H9 (cell line): ENCODE results near the gene EFCAB11. TPM values are rescaled to one million over a fixed set of nuclear protein-coding genes. Genes with fewer than 3 reads are reported as not detected.

Source experiments
- DNase-seq: peaks from one replicate; pipeline ENCODE4 v3.0.0-alpha.2; 2017
- H2AFZ ChIP-seq: one replicate; pipeline ENCODE4 v1.6.1; 2013; ENCODE audit warnings: mild to moderate bottlenecking, low read length, control low read depth, moderate library complexity
- H2AK5ac ChIP-seq: 2 replicates; pipeline ENCODE4 v1.6.1; 2013; ENCODE audit warnings: low read length, control low read depth, mixed read lengths; ENCODE audit not compliant: insufficient read length
- H2BK120ac ChIP-seq: one replicate; pipeline ENCODE4 v1.6.1; 2013; ENCODE audit warnings: low read depth, mild to moderate bottlenecking, low read length, control low read depth, inconsistent platforms; ENCODE audit not compliant: poor library complexity, severe bottlenecking
- H2BK12ac ChIP-seq: 2 replicates; pipeline ENCODE4 v1.6.1; 2013; ENCODE audit warnings: low read length, control low read depth, mixed read lengths, low read depth; ENCODE audit not compliant: insufficient read length
- H2BK15ac ChIP-seq: 2 replicates; pipeline ENCODE4 v1.6.1; 2013; ENCODE audit warnings: low read depth, low read length, control low read depth
- H2BK20ac ChIP-seq: one replicate; pipeline ENCODE4 v1.6.1; 2013; ENCODE audit warnings: low read depth, mild to moderate bottlenecking, low read length, control low read depth, inconsistent platforms; ENCODE audit not compliant: poor library complexity, severe bottlenecking
- H2BK5ac ChIP-seq: 2 replicates; pipeline ENCODE4 v1.6.1; 2013; ENCODE audit warnings: low read length, control low read depth, mixed read lengths; ENCODE audit not compliant: insufficient read length
- H3K14ac ChIP-seq: 2 replicates; pipeline ENCODE4 v1.6.1; 2013; ENCODE audit warnings: low read length, control low read depth; ENCODE audit not compliant: insufficient read depth
- H3K18ac ChIP-seq: 2 replicates; pipeline ENCODE4 v1.6.1; 2013; ENCODE audit warnings: low read depth, mild to moderate bottlenecking, mixed read lengths, low read length, control low read depth; ENCODE audit not compliant: insufficient read length
- H3K23ac ChIP-seq: 2 replicates; pipeline ENCODE4 v1.6.1; 2013; ENCODE audit warnings: low read length, control low read depth, mixed read lengths, low read depth; ENCODE audit not compliant: insufficient read length
- H3K23me2 ChIP-seq: 2 replicates; pipeline ENCODE4 v1.6.1; 2013; ENCODE audit warnings: low read depth, mild to moderate bottlenecking, mixed read lengths, low read length, control low read depth; ENCODE audit not compliant: insufficient read length, poor library complexity, severe bottlenecking
- H3K27ac ChIP-seq: 2 replicates; pipeline ENCODE4 v1.5.1; 2013; ENCODE audit warnings: low read length, control low read depth, mixed read lengths, low read depth; ENCODE audit not compliant: insufficient read length
- H3K27me3 ChIP-seq: 2 replicates; pipeline ENCODE4 v1.6.1; 2013; ENCODE audit warnings: low read length, control low read depth, inconsistent platforms; ENCODE audit not compliant: insufficient read depth
- H3K4ac ChIP-seq: 2 replicates; pipeline ENCODE4 v1.6.1; 2013; ENCODE audit warnings: low read depth, mild to moderate bottlenecking, control low read depth, inconsistent platforms, low read length, moderate library complexity
- H3K4me1 ChIP-seq: 2 replicates; pipeline ENCODE4 v1.6.1; 2013; ENCODE audit warnings: low read length, control low read depth, inconsistent platforms; ENCODE audit not compliant: insufficient read depth
- H3K4me2 ChIP-seq: 2 replicates; pipeline ENCODE4 v1.6.1; 2013; ENCODE audit warnings: low read length, control low read depth, mixed read lengths; ENCODE audit not compliant: insufficient read length, insufficient read depth
- H3K56ac ChIP-seq: 2 replicates; pipeline ENCODE4 v1.6.1; 2013; ENCODE audit warnings: low read depth, mild to moderate bottlenecking, mixed read lengths, low read length, control low read depth; ENCODE audit not compliant: insufficient read length
- H3K79me1 ChIP-seq: 2 replicates; pipeline ENCODE4 v1.6.1; 2013; ENCODE audit warnings: low read depth, mild to moderate bottlenecking, moderate library complexity, low read length, control low read depth, inconsistent platforms; ENCODE audit not compliant: insufficient read depth, poor library complexity, severe bottlenecking
- H3K79me2 ChIP-seq: 2 replicates; pipeline ENCODE4 v1.6.1; 2013; ENCODE audit warnings: low read length, control low read depth, inconsistent platforms; ENCODE audit not compliant: insufficient read depth
- H3K9ac ChIP-seq: 2 replicates; pipeline ENCODE4 v1.6.1; 2013; ENCODE audit warnings: low read length, control low read depth, mixed read lengths; ENCODE audit not compliant: insufficient read length; ENCODE audit errors: extremely low read depth
- H3K9me3 ChIP-seq: one replicate; pipeline ENCODE4 v1.6.1; 2013; ENCODE audit warnings: low read depth, low read length, inconsistent platforms; ENCODE audit not compliant: control insufficient read depth
- H3T11ph ChIP-seq: one replicate; pipeline ENCODE4 v1.6.1; 2013; ENCODE audit warnings: mild to moderate bottlenecking, low read length, control low read depth, inconsistent platforms
- H4K20me1 ChIP-seq: one replicate; pipeline ENCODE4 v1.6.1; 2013; ENCODE audit not compliant: control insufficient read depth, insufficient read length, insufficient read depth
- H4K5ac ChIP-seq: 2 replicates; pipeline ENCODE4 v1.6.1; 2013; ENCODE audit warnings: low read depth, mild to moderate bottlenecking, mixed read lengths, low read length, control low read depth; ENCODE audit not compliant: insufficient read length
- H4K8ac ChIP-seq: replicated peaks from 2 replicates; pipeline ENCODE4 v1.6.1; 2013; ENCODE audit warnings: low read length, control low read depth, mixed read lengths, low read depth; ENCODE audit not compliant: insufficient read length
- H4K91ac ChIP-seq: 2 replicates; pipeline ENCODE4 v1.6.1; 2013; ENCODE audit warnings: low read depth, mild to moderate bottlenecking, moderate library complexity, mixed read lengths, low read length, control low read depth; ENCODE audit not compliant: insufficient read length
- H3K27ac Mint-ChIP-seq, 3 experiments: 2 replicates in 2 of 3; 3 replicates in 1 of 3; pipeline ENCODE4 v1.8.0; 2020 to 2021; ENCODE audit warnings: mixed read lengths in 3 of 3, mild to moderate bottlenecking in 1 of 3, moderate library complexity in 1 of 3
- H3K27me3 Mint-ChIP-seq: 2 replicates; pipeline ENCODE4 v1.8.0; 2021; ENCODE audit warnings: low read depth, mild to moderate bottlenecking, moderate library complexity, mixed read lengths
- H3K36me3 Mint-ChIP-seq, 3 experiments: 2 replicates in 2 of 3; 3 replicates in 1 of 3; pipeline ENCODE4 v1.8.0; 2020 to 2021; ENCODE audit warnings: low read depth in 3 of 3, mixed read lengths in 3 of 3; ENCODE audit not compliant: insufficient read depth in 1 of 3
- H3K4me1 Mint-ChIP-seq, 2 experiments: 2 replicates each; pipeline ENCODE4 v1.8.0; 2020; ENCODE audit warnings: mixed read lengths in 2 of 2
- H3K4me3 Mint-ChIP-seq, 2 experiments: 2 replicates in 1 of 2; 3 replicates in 1 of 2; pipeline ENCODE4 v1.8.0; 2020 to 2021; ENCODE audit warnings: mild to moderate bottlenecking in 2 of 2, mixed read lengths in 2 of 2, moderate library complexity in 1 of 2
- H3K9me3 Mint-ChIP-seq, 2 experiments: 2 replicates in 1 of 2; 3 replicates in 1 of 2; pipeline ENCODE4 v1.8.0; 2020; ENCODE audit warnings: mild to moderate bottlenecking in 2 of 2, mixed read lengths in 2 of 2, moderate library complexity in 1 of 2
- WGBS: extraction: QIAGEN DNeasy Blood & Tissue Kit; methylation state at CpG from one replicate; pipeline ENCODE4 v1.1.7; 2013; ENCODE audit warnings: missing lambda C conversion rate, low lambda C conversion rate, mixed read lengths; ENCODE audit not compliant: insufficient read length; ENCODE audit errors: extremely low coverage; 5-methylcytosine and 5-hydroxymethylcytosine counted together
- total RNA-seq: library from RNA; stranded (reverse); gene quantifications from 2 replicates; pipeline ENCODE4 v1.2.1, GENCODE V29; 2021
- TF ChIP-seq, protein P1 (sequence below): fragments of 200-600 bp; sonication (generic); conservative IDR thresholded peaks from 3 replicates; pipeline ENCODE4 v1.8.0; 2021; ENCODE audit warnings: antibody characterized with exemption, mild to moderate bottlenecking

EFCAB11 gene
- total RNA-seq, 1 experiment from 2014 or later, result 17.4 TPM

GRCh38 chr14:89956661-89957009 lies 2.1 kb upstream of the EFCAB11 start:
- WGBS, result no CpG with 5 or more reads among the region's 15 CpGs
- Mint-ChIP-seq H3K4me1 (peaks cover 42 to 50% of the 10 kb centered on the region in 2 experiments), H3K4me3 (peak overlapping the region; percentile 94 to 96), H3K9me3 (no peaks in the 10 kb centered on the region), H3K27ac (peak overlapping the region; percentile 25 to 97 (median 78); a peak in 5 of 7 replicates), H3K36me3 (peaks cover 10 to 24% (median 14%) of the 10 kb centered on the region in 3 experiments), H3K27me3 (no peaks in the 10 kb centered on the region; the same call in 1 of the 2 replicates)
- no peak overlapping the region for H4K8ac ChIP-seq
- H2AFZ ChIP-seq, result no peak overlapping the region
- no peak overlapping the region for H3T11ph ChIP-seq
- H3K9me3 ChIP-seq, result no peaks in the 10 kb centered on the region
- H2BK15ac ChIP-seq, result no peak overlapping the region
- H3K18ac ChIP-seq, result peak overlapping the region; percentile 72
- no peak for DNase-seq
- no peak overlapping the region for H2BK12ac ChIP-seq
- H3K56ac ChIP-seq, result peak overlapping the region; percentile 37
- no peaks in the 10 kb centered on the region for H3K27me3 ChIP-seq
- H4K20me1 ChIP-seq, result no peaks in the 10 kb centered on the region
- H2AK5ac ChIP-seq, result no peak overlapping the region
- H3K23ac ChIP-seq, result no peak overlapping the region
- no peak overlapping the region for H4K5ac ChIP-seq
- no peak overlapping the region for H2BK20ac ChIP-seq
- no peaks in the 10 kb centered on the region for H3K79me2 ChIP-seq
- peak overlapping the region; percentile 75 for H3K9ac ChIP-seq
- TF ChIP-seq, protein P1, sequence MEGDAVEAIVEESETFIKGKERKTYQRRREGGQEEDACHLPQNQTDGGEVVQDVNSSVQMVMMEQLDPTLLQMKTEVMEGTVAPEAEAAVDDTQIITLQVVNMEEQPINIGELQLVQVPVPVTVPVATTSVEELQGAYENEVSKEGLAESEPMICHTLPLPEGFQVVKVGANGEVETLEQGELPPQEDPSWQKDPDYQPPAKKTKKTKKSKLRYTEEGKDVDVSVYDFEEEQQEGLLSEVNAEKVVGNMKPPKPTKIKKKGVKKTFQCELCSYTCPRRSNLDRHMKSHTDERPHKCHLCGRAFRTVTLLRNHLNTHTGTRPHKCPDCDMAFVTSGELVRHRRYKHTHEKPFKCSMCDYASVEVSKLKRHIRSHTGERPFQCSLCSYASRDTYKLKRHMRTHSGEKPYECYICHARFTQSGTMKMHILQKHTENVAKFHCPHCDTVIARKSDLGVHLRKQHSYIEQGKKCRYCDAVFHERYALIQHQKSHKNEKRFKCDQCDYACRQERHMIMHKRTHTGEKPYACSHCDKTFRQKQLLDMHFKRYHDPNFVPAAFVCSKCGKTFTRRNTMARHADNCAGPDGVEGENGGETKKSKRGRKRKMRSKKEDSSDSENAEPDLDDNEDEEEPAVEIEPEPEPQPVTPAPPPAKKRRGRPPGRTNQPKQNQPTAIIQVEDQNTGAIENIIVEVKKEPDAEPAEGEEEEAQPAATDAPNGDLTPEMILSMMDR, result no peak
- no peak overlapping the region for H3K27ac ChIP-seq
- H3K23me2 ChIP-seq, result peaks cover 19% of the 10 kb centered on the region
- H3K4me2 ChIP-seq, result peak overlapping the region; percentile 97
- H3K14ac ChIP-seq, result peak overlapping the region; percentile 91; the same call in 1 of the 2 replicates
- H2BK5ac ChIP-seq, result no peak overlapping the region
- H4K91ac ChIP-seq, result no peak overlapping the region
- peaks cover 3% of the 10 kb centered on the region; the same call in 1 of the 2 replicates for H3K4me1 ChIP-seq
- H3K79me1 ChIP-seq, result peaks cover 3% of the 10 kb centered on the region
- no peak overlapping the region for H3K4ac ChIP-seq
- no peak overlapping the region for H2BK120ac ChIP-seq
